ENCODE results near the gene ZSWIM9.
"Not testable (repeated sequence)": the region's sequence is repeated elsewhere in the genome, so short reads cannot be mapped to it uniquely, and the experiment has no call there.

ZSWIM9 gene

GRCh38 chr19:48221628-48222027 lies 51.1 kb downstream of the ZSWIM9 start:
- DNase-seq, result no peak

DNA sequence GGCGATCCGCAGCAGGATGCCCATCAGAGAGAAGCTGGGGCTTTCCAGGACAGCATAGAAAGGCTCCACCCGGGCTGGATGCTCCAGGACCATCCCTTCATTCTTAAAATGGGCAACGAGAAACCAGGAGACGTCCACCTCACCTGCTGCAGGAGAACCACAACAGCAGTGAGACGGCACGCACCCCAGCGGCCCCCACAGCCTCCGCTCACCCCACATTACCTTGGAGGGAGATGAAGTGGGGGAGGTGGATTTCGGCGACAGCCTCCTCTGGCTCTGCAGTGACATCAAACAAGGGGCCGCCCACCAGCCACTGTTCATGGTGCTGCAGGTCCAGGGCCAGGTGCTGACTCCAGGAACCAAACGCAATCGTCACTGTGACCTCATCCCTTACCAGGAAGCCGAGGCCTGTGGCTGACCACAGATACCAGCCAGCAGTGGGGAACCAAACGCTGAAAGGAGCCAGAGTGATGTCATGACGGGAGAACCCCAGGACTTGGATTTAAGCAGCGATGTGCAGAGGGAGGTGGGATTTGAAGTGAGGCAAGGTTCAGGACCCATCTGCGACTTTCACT lies 60.2 kb downstream of the ZSWIM9 start:
- no peak for DNase-seq

DNA sequence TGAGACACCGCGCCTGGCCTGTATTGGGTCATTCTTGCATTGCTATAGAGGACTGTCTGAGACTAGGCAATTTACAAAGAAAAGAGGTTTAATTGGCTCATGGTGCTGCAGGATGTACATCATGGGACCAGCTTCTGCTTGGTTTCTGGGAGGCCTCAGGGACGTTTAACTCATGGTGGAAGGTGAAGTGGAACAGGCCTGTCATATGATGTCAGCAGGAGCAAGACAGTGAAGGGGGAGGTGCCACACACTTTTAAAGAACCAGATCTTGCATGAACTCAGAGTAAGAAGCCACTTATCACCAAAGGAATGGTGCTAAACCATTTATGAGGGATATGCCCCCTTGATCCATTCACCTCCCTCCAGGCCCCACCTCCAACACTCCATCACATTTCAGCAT lies 66.6 kb downstream of the ZSWIM9 start:
- DNase-seq, result no peak

GRCh38 chr19:48239120-48239519 lies 68.6 kb downstream of the ZSWIM9 start:
- DNase-seq, result no peak

GRCh38 chr19:48239582-48240141 lies 69.2 kb downstream of the ZSWIM9 start:
- DNase-seq, result no peak

DNA sequence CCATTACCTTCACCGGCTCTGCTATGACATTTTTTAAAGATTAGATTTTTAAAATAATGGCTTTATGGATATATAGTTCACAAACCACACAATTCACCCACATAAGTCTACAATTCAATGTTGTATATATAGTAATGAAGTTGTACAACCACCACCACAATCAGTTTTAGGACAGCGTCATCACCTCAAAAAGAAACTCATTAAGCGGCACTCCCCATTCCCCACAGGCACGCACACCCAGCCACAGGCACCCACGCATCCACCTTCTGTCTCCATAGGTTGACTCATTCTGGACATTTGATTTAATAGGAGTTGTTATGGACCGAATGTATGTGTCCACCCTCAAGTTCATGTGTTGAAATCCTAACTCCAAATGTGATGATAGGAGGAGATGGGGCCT lies 71.3 kb downstream of the ZSWIM9 start:
- DNase-seq, result not testable (repeated sequence)

- DNase-seq, result no peak
Observed at GRCh38 chr19:48244281-48244680, 73.8 kb downstream of the ZSWIM9 start.

DNA sequence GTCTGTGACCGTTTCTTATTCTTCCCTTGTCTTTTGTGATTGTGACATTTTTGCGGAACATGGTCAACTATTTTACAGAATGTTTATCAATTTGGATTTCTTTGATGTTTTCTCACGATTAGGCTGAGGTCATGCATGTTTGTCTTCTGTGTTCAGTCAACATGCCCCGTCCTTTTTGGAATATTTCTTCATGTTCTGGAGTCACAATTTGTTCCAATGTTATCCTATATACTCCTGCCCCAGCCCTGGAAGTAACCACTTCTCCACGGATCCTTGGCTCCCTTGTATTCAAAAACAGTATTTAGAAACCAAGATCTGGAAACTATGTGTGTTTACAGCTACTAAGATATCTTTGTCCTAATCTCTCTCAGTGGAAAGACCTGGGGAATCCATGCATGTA lies 75.6 kb downstream of the ZSWIM9 start:
- DNase-seq, result no peak

GRCh38 chr19:48247212-48247611 lies 76.7 kb downstream of the ZSWIM9 start:
- DNase-seq, result no peak
